ENCODE data around the gene KRT82. TPM values are rescaled to one million over a fixed set of nuclear protein-coding genes. Genes with fewer than 3 reads are reported as not detected.

The KRT82 gene
- total RNA-seq, 2 donors from 2014 or later, result not detected

- TF ChIP-seq CTCF (conservative IDR thresholded peaks at IDR 0.05), result no peak
- Mint-ChIP-seq H3K36me3 (ENCODE audit: low read depth) (no peaks in the 10 kb centered on the region), H3K9me3 (no peaks in the 10 kb centered on the region), H3K4me1 (no peaks in the 10 kb centered on the region), H3K27ac (no peak overlapping the region), H3K27me3 (ENCODE audit: insufficient read depth) (no peaks in the 10 kb centered on the region), H3K4me3 (no peak overlapping the region)
- Histone ChIP-seq H3K27me3 (ENCODE audit: control insufficient read depth, insufficient read depth, low read length, poor library complexity, severe bottlenecking) (no peaks in the 10 kb centered on the region), H3K4me1 (ENCODE audit: control insufficient read depth, insufficient read depth, low read length) (no peaks in the 10 kb centered on the region), H3K9me3 (ENCODE audit: control insufficient read depth, low read length) (no peaks in the 10 kb centered on the region), H3K36me3 (ENCODE audit: control insufficient read depth, insufficient read depth, low read length) (no peaks in the 10 kb centered on the region), H3K27ac (ENCODE audit: low read depth, low read length) (no peak overlapping the region), H3K9ac (ENCODE audit: extremely low read depth, low read length, poor library complexity, severe bottlenecking) (no peak overlapping the region), H3K4me3 (ENCODE audit: low read length) (no peak overlapping the region)
- WGBS, 2 experiments (ENCODE audit: insufficient coverage in 1 of 2, insufficient read length in 1 of 2), result 94% methylated on average over 1 of the region's 1 CpG; no CpG with 5 or more reads in 1 of the 2 experiments
- DNase-seq, result no peak
Observed at GRCh38 chr12:52419656-52420055, 13.5 kb upstream of the KRT82 start.

- 83 to 92% methylated on average over 4 of the region's 4 CpGs for WGBS, 2 experiments (ENCODE audit: insufficient coverage in 1 of 2, insufficient read length in 1 of 2)
- no peaks in the 10 kb centered on the region for H3K27me3 Mint-ChIP-seq (ENCODE audit: insufficient read depth)
- no peak overlapping the region for H3K4me3 Mint-ChIP-seq
- H3K4me1 Mint-ChIP-seq, result no peaks in the 10 kb centered on the region
- H3K9me3 Mint-ChIP-seq, result no peaks in the 10 kb centered on the region
- no peaks in the 10 kb centered on the region for H3K36me3 Mint-ChIP-seq (ENCODE audit: low read depth)
- Histone ChIP-seq H3K4me1 (ENCODE audit: control insufficient read depth, insufficient read depth, low read length) (no peaks in the 10 kb centered on the region), H3K27me3 (ENCODE audit: control insufficient read depth, insufficient read depth, low read length, poor library complexity, severe bottlenecking) (no peaks in the 10 kb centered on the region), H3K27ac (ENCODE audit: low read depth, low read length) (no peak overlapping the region), H3K9me3 (ENCODE audit: control insufficient read depth, low read length) (no peaks in the 10 kb centered on the region), H3K9ac (ENCODE audit: extremely low read depth, low read length, poor library complexity, severe bottlenecking) (no peak overlapping the region), H3K36me3 (ENCODE audit: control insufficient read depth, insufficient read depth, low read length) (no peaks in the 10 kb centered on the region), H3K4me3 (ENCODE audit: low read length) (no peak overlapping the region)
- no peak overlapping the region for H3K27ac Mint-ChIP-seq
- DNase-seq, result no peak
- no peak for TF ChIP-seq CTCF (conservative IDR thresholded peaks at IDR 0.05)
Observed at GRCh38 chr12:52418576-52419110, 12.5 kb upstream of the KRT82 start.

- no peak overlapping the region for H3K4me3 Mint-ChIP-seq
- H3K4me1 ChIP-seq (ENCODE audit: control insufficient read depth, insufficient read depth, low read length), result no peaks in the 10 kb centered on the region
- no peak for TF ChIP-seq CTCF (conservative IDR thresholded peaks at IDR 0.05)
- H3K27ac Mint-ChIP-seq, result no peak overlapping the region
- H3K36me3 ChIP-seq (ENCODE audit: control insufficient read depth, insufficient read depth, low read length), result no peaks in the 10 kb centered on the region
- no peaks in the 10 kb centered on the region for H3K9me3 ChIP-seq (ENCODE audit: control insufficient read depth, low read length)
- no peaks in the 10 kb centered on the region for H3K36me3 Mint-ChIP-seq (ENCODE audit: low read depth)
- no peak overlapping the region for H3K9ac ChIP-seq (ENCODE audit: extremely low read depth, low read length, poor library complexity, severe bottlenecking)
- no peak overlapping the region for H3K4me3 ChIP-seq (ENCODE audit: low read length)
- H3K9me3 Mint-ChIP-seq, result no peaks in the 10 kb centered on the region
- 78 to 92% methylated on average over 2 of the region's 2 CpGs for WGBS, 2 experiments (ENCODE audit: insufficient coverage in 1 of 2, insufficient read length in 1 of 2)
- DNase-seq, result no peak
- peaks cover 1% of the 10 kb centered on the region for H3K4me1 Mint-ChIP-seq
- no peak overlapping the region for H3K27ac ChIP-seq (ENCODE audit: low read depth, low read length)
- H3K27me3 ChIP-seq (ENCODE audit: control insufficient read depth, insufficient read depth, low read length, poor library complexity, severe bottlenecking), result no peaks in the 10 kb centered on the region
- H3K27me3 Mint-ChIP-seq (ENCODE audit: insufficient read depth), result peaks cover under 1% of the 10 kb centered on the region
Observed at GRCh38 chr12:52417740-52418139, 11.6 kb upstream of the KRT82 start.

All from endodermal cell (in vitro differentiated cells).